HEK293T (cell line): ENCODE measurements around the gene CREB5.

Experiments used
- CTCF ChIA-PET: fragments of 350-600 bp; formaldehyde crosslinking; extraction: SDS; loops from one replicate; lab custom pipeline; 2021; ENCODE audit warnings: antibody characterized with exemption, inconsistent platforms; lab: Yijun Ruan, JAX
- POLR2A ChIA-PET: fragments of 350-600 bp; formaldehyde crosslinking; extraction: SDS; loops from one replicate; lab custom pipeline; 2020; ENCODE audit warnings: antibody characterized with exemption, inconsistent platforms; lab: Yijun Ruan, JAX
- DNase-seq: peaks from one replicate; pipeline ENCODE4 v3.0.0; 2012; ENCODE audit warnings: mixed read lengths; ENCODE audit errors: extremely low spot score
- ARNT ChIP-seq: fragments of 450-650 bp; IDR thresholded peaks from 2 replicates; pipeline ENCODE4 v1.6.1; 2017; ENCODE audit warnings: mild to moderate bottlenecking
- BHLHE40 ChIP-seq: fragments of 450-650 bp; IDR thresholded peaks from 2 replicates; pipeline ENCODE4 v1.6.1; 2016; ENCODE audit warnings: mild to moderate bottlenecking, moderate library complexity, borderline replicate concordance
- CTBP1 ChIP-seq: fragments of 450-650 bp; IDR thresholded peaks from 2 replicates; pipeline ENCODE4 v1.6.1; 2016; ENCODE audit warnings: borderline replicate concordance
- ELF4 ChIP-seq: fragments of 450-650 bp; IDR thresholded peaks from 2 replicates; pipeline ENCODE4 v1.6.1; 2017; ENCODE audit warnings: antibody characterized with exemption
- FOXA1 ChIP-seq: fragments of 450-650 bp; IDR thresholded peaks from 2 replicates; pipeline ENCODE4 v1.6.1; 2016; ENCODE audit warnings: mild to moderate bottlenecking
- FOXK2 ChIP-seq: fragments of 450-650 bp; IDR thresholded peaks from 2 replicates; pipeline ENCODE4 v1.6.1; 2016; ENCODE audit warnings: mild to moderate bottlenecking
- FOXM1 ChIP-seq: fragments of 450-650 bp; IDR thresholded peaks from 2 replicates; pipeline ENCODE4 v1.6.1; 2017; ENCODE audit warnings: mild to moderate bottlenecking, borderline replicate concordance
- HDGF ChIP-seq: fragments of 450-650 bp; IDR thresholded peaks from 2 replicates; pipeline ENCODE4 v1.6.1; 2017; ENCODE audit warnings: antibody characterized with exemption, borderline replicate concordance
- L3MBTL2 ChIP-seq: fragments of 450-650 bp; conservative IDR thresholded peaks from 2 replicates; pipeline ENCODE4 v1.6.1; 2016; ENCODE audit warnings: mild to moderate bottlenecking
- LEF1 ChIP-seq: fragments of 450-650 bp; IDR thresholded peaks from 2 replicates; pipeline ENCODE4 v1.6.1; 2017; ENCODE audit warnings: mild to moderate bottlenecking, borderline replicate concordance
- NFRKB ChIP-seq: fragments of 450-650 bp; IDR thresholded peaks from 2 replicates; pipeline ENCODE4 v1.6.1; 2016; ENCODE audit warnings: mild to moderate bottlenecking, moderate library complexity
- PKNOX1 ChIP-seq: fragments of 450-650 bp; IDR thresholded peaks from 2 replicates; pipeline ENCODE4 v1.6.1; 2016
- SP1 ChIP-seq: fragments of 450-650 bp; IDR thresholded peaks from 2 replicates; pipeline ENCODE4 v1.6.1; 2017
- SUZ12 ChIP-seq: fragments of 450-650 bp; IDR thresholded peaks from 2 replicates; pipeline ENCODE4 v1.6.1; 2016; ENCODE audit warnings: mild to moderate bottlenecking
- TARDBP ChIP-seq: fragments of 450-650 bp; IDR thresholded peaks from 2 replicates; pipeline ENCODE4 v1.6.1; 2016
- ZNF384 ChIP-seq: fragments of 450-650 bp; IDR thresholded peaks from 2 replicates; pipeline ENCODE4 v1.6.1; 2016

Gene CREB5

GRCh38 chr7:28798274-28798673, 386.0 kb downstream of the CREB5 start:
- CTCF ChIA-PET = no interaction called here
- no peak for DNase-seq
- POLR2A ChIA-PET = no interaction called here
- TF ChIP-seq FOXA1 (no peak), FOXK2 (no peak), TARDBP (no peak), CTBP1 (no peak), PKNOX1 (no peak), ARNT (no peak), SUZ12 (no peak)

DNA sequence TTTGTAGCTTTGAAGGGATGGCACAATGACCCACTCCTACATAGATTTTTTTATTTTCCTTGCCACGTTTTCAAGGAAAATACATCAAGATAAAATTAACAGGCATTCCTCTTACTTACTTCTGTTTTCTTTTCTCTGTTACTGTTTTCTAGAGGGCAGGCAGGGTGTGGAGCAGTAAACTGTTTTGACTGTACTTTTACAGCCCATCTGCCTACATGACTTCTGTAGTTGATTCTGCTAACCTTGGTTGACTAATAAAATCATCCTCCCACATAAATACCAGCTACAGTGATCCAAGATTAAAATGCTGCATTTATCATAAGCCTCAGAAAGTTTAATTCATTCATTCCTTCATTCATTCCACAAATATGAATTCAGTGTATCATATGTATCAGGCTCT, 387.3 kb downstream of the CREB5 start:
- POLR2A ChIA-PET = no interaction called here
- DNase-seq = no peak
- CTCF ChIA-PET = no interaction called here
- TF ChIP-seq L3MBTL2 (no peak), FOXA1 (no peak), SP1 (no peak), FOXM1 (no peak)

DNA sequence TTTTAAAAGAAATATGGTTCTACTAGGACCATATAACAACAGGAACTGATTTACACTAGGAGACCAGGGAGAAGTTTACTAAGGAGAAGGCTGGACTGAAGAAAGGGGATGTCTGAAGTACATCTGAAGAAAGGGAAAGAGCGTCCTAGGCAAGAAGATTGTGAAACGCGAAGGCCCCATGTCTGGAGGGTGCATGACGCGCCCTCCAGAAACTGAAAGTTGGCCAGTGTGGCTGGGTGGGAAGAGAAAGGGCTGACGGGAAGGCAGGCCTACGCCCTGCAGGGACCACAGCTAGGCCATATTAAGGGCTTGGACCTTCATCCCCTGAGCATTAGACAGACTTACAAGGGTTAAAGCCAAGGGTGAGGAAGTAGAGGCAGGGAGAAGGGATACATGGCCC, 387.8 kb downstream of the CREB5 start:
- no peak for DNase-seq
- POLR2A ChIA-PET = no interaction called here
- CTCF ChIA-PET = no interaction called here
- TF ChIP-seq HDGF = no peak
- TF ChIP-seq FOXK2 = no peak

- ChIA-PET CTCF (no interaction called here), POLR2A (no interaction called here)
- TF ChIP-seq ARNT = no peak
- no peak for TF ChIP-seq L3MBTL2
- no peak for TF ChIP-seq LEF1
- no peak for TF ChIP-seq ZNF384
- TF ChIP-seq ELF4 = no peak
- TF ChIP-seq SP1 = no peak
- TF ChIP-seq TARDBP = no peak
- TF ChIP-seq HDGF = no peak
- DNase-seq = no peak
Observed at GRCh38 chr7:28802450-28802849, 390.1 kb downstream of the CREB5 start.

GRCh38 chr7:28804157-28804556, 391.8 kb downstream of the CREB5 start:
- ChIA-PET CTCF (no interaction called here), POLR2A (no interaction called here)
- TF ChIP-seq TARDBP (no peak), SUZ12 (no peak), CTBP1 (no peak), BHLHE40 (no peak), PKNOX1 (no peak), ZNF384 (no peak), L3MBTL2 (no peak), ELF4 (no peak), HDGF (no peak), FOXA1 (no peak), SP1 (no peak), NFRKB (no peak), FOXK2 (no peak), LEF1 (no peak), ARNT (no peak), FOXM1 (no peak)
- DNase-seq = no peak

DNA sequence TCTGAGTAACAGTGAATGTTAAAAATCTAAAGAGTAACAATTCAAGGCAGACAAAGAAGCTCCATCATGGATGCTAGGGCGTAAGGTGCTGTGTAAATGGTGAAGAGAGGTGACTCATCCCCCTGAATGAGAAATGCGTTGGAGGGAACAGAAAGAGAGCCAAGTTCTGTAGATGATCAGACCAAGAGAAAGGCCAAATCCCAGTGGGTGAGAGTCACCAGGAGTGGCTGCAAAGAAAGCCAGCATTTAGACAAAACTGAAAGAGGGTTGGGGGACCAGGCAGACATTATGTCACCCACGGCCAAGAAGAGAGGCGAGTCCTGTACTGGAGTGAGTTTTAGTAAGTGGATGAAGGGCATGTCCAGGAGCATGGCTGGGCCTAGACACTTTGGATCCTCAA, 392.7 kb downstream of the CREB5 start:
- TF ChIP-seq FOXM1 = no peak
- TF ChIP-seq BHLHE40 = no peak
- TF ChIP-seq ARNT = no peak
- no peak for TF ChIP-seq HDGF
- ChIA-PET CTCF (no interaction called here), POLR2A (no interaction called here)
- DNase-seq = no peak

- CTCF ChIA-PET = no interaction called here
- DNase-seq = no peak
- POLR2A ChIA-PET = no interaction called here
- TF ChIP-seq CTBP1 = no peak
- TF ChIP-seq FOXA1 = no peak
Observed at GRCh38 chr7:28806841-28807240, 394.5 kb downstream of the CREB5 start.

- ChIA-PET CTCF (no interaction called here), POLR2A (no interaction called here)
- DNase-seq = no peak
- no peak for TF ChIP-seq HDGF
Observed at GRCh38 chr7:28807396-28807994, 395.2 kb downstream of the CREB5 start.
